Vagina (tissue), 2 donors: ENCODE data around the gene KATNB1.

Experiments
- CTCF ChIP-seq, 3 experiments: fragments of 450-650 bp in 2 of 3; fragments of 200-600 bp in 1 of 3; sonication (generic) in 1 of 3; IDR thresholded peaks; one replicate each; pipeline ENCODE4 v1.5.1; 2017 to 2019; ENCODE audit warnings: antibody characterized with exemption in 3 of 3, mild to moderate bottlenecking in 2 of 3, moderate library complexity in 2 of 3
- POLR2A ChIP-seq, 2 donors: fragments of 450-650 bp; IDR thresholded peaks; one replicate each; pipeline ENCODE4 v1.6.1; 2017; ENCODE audit warnings: antibody characterized with exemption in 2 of 2, mild to moderate bottlenecking in 2 of 2, moderate library complexity in 2 of 2
- POLR2AphosphoS5 ChIP-seq, 2 donors: sonication (generic); formaldehyde crosslinking; IDR thresholded peaks; one replicate each; pipeline ENCODE4 v1.9.0; 2017; ENCODE audit warnings: antibody characterized with exemption in 2 of 2, mild to moderate bottlenecking in 2 of 2, low read depth in 1 of 2; ENCODE audit not compliant: insufficient read depth in 1 of 2

DNA sequence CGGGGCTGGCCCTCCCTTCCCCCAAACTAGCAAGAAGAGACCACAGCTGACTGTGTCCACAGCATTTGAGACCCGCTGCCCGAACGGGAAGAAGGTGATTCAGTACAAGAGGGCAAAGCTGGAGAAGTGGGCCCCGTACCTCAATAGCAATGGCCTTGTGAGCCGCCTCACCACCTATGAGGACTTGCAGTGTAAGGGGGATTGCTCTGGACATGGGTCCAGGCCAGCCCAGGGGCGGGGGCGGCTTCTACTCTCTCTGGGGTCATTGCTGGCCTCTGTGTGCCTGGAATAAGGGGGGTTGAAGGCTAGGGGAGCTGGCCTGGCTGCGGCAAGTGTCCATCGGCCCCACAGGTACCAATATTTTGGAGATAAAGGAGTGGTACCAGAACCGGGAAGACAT, 12.9 kb upstream of the KATNB1 start:
- TF ChIP-seq POLR2A (IDR thresholded peaks at IDR 0.05) (no peak), CTCF (IDR thresholded peaks at IDR 0.05) (no peak), POLR2AphosphoS5 (IDR thresholded peaks at IDR 0.05; ENCODE audit: insufficient read depth in 1 of 2, low read depth in 1 of 2) (no peak)
